Esophagus muscularis mucosa (tissue), 4 donors: ENCODE measurements around the gene ZNF683.

Experiments used
- EP300 ChIP-seq: sonication (generic); formaldehyde crosslinking; IDR thresholded peaks from one replicate; pipeline ENCODE4 v1.6.1; 2017; ENCODE audit warnings: antibody characterized with exemption
- POLR2A ChIP-seq: fragments of 450-650 bp; IDR thresholded peaks from one replicate; pipeline ENCODE4 v1.6.1; 2017; ENCODE audit warnings: antibody characterized with exemption, moderate library complexity, mild to moderate bottlenecking, low read depth
- POLR2AphosphoS5 ChIP-seq, 2 donors: sonication (generic); formaldehyde crosslinking; IDR thresholded peaks; one replicate each; pipeline ENCODE4 v1.6.1; 2017; ENCODE audit warnings: antibody characterized with exemption in 2 of 2
- TF ChIP-seq, protein P1 (sequence below), 3 experiments: fragments of 200-600 bp in 2 of 3; fragments of 450-650 bp in 1 of 3; sonication (generic) in 2 of 3; IDR thresholded peaks; one replicate each; pipeline ENCODE4 v1.5.1; 2017 to 2019; ENCODE audit warnings: antibody characterized with exemption in 3 of 3, mild to moderate bottlenecking in 2 of 3, moderate library complexity in 1 of 3

DNA sequence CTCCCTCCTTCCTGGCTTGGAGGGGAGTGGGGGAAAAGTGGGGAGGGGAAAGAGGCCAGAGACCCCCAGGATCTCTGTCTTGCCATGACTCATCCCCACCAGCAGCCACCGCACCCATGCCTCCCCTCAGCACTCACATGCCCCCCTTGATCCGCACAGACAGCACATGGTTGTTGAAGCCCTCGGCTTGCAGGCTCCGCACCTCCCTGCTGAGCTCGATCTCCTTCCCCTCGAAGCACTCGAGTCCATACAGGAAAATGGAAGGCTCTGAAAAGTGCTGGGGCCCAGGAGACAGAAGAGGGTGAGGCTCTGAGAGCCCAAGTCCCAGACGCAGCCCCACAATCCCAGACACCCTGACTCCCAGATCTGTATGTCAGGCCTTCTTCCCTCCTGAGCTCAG, 44.0 kb downstream of the ZNF683 start:
- TF ChIP-seq EP300 (no peak), POLR2A (no peak), POLR2AphosphoS5 (IDR thresholded peaks at IDR 0.05) (no peak)
- TF ChIP-seq, protein P1, sequence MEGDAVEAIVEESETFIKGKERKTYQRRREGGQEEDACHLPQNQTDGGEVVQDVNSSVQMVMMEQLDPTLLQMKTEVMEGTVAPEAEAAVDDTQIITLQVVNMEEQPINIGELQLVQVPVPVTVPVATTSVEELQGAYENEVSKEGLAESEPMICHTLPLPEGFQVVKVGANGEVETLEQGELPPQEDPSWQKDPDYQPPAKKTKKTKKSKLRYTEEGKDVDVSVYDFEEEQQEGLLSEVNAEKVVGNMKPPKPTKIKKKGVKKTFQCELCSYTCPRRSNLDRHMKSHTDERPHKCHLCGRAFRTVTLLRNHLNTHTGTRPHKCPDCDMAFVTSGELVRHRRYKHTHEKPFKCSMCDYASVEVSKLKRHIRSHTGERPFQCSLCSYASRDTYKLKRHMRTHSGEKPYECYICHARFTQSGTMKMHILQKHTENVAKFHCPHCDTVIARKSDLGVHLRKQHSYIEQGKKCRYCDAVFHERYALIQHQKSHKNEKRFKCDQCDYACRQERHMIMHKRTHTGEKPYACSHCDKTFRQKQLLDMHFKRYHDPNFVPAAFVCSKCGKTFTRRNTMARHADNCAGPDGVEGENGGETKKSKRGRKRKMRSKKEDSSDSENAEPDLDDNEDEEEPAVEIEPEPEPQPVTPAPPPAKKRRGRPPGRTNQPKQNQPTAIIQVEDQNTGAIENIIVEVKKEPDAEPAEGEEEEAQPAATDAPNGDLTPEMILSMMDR (IDR thresholded peaks at IDR 0.05), result no peak
